Daoy (cell line): ENCODE results near the gene RXFP2. TPM values are rescaled to one million over a fixed set of nuclear protein-coding genes. Genes with fewer than 3 reads are reported as not detected.

Source experiments
- DNase-seq: peaks from one replicate; pipeline ENCODE4 v3.0.0-alpha.2; 2015; ENCODE audit warnings: low read depth
- total RNA-seq: library from RNA; depleted of rRNA; stranded (reverse); fragments of >200 nt; shearing (Covaris generic); gene quantifications from 2 replicates; pipeline ENCODE4 v1.2.3, GENCODE V29; 2014

Gene RXFP2
- total RNA-seq, 1 experiment from 2014 or later: not detected

DNA sequence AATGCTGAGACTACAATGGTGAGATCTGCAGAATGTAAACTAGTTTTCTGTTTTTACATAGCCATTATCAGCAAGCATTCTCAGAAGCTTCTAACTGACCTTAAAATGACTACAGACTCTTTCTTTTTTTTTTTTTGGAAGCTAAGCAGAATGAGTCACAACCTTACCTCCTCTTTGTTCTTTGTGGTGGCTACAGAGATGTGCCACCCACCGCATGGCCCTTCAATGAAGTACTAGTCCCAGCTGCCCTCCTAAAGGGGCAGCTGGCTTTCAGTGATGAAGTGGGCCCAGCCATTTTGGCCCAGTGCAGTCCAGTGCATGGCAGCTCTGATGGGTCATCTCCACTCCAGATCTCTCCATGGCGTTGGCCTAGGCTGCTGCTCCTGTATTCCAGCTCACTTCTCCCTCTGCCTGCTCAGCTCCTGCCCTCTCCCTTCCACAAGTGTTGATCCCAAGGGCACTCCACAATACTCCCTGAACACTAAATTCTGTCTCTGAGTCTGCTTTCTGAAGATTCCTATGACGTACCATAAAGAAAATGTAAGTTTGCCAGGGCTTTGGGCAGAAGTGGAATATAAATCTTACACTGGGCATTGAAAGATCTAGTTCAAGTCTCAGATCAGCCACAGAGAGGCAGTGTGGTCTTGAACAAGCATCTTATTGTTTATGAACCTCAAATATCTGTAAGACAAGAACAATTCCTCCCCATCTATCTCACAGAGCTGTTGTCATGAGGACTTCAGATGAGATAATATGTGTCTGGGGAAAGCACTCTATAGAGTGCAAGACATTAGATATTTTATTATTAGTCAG lies 85.6 kb downstream of the RXFP2 start:
- peak; percentile 13 for DNase-seq

DNA sequence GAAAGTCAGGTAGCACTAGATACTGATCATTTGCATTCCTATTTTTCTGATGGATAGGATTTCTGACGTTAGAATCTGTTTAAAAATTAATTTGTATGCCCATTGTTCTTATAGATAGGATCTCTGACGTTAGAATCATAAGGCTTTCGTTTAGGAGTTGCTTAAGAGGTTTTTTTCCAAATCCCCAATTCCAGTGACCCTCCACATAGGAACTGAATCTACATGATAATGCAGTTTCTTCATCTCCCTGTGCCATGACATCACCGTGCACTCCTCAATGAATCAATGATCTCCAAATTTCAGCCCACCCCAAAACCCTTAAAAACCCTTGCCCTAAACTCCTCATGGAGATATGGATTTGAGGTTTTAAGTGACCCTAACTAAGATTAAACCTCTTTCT lies 87.2 kb downstream of the RXFP2 start:
- DNase-seq: no peak

DNA sequence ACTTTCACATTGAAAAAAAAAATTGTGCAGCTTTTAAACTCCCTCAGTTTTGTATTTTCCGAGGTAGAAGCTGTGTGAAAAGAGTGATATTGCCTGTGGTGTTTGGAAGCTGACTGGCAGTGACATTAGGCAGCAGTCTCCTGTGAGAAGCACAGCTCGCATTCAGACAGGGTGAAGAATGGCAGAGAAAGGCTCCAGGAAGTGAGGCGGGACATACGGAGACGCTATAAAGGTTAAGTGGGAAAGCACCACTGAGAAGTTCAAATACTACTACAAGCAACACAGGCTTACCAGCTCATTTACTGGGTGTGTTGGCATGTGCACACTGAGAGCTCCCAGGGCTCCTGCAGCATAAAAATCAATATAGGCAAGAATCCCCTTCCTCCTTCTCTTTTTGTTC lies 88.4 kb downstream of the RXFP2 start:
- no peak for DNase-seq

DNA sequence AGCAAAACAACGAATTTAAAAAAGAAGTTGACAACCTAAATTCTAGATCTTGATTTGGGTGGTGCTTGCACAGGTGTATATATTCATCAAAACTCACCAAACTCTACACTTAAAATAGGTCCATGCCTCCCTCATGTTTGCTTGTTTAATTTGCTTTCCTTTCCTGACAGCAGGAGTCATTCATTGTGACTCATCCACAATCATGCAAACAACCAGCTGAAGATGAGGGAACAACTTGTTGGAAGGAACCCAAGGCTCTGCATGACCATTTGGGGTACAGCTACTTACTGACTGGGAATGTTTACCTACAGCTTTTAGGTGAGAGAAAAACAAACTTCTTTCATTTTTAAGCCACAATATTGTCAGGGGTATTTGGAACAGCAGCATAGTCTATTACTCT lies 96.6 kb downstream of the RXFP2 start:
- DNase-seq: peak; percentile 56

DNA sequence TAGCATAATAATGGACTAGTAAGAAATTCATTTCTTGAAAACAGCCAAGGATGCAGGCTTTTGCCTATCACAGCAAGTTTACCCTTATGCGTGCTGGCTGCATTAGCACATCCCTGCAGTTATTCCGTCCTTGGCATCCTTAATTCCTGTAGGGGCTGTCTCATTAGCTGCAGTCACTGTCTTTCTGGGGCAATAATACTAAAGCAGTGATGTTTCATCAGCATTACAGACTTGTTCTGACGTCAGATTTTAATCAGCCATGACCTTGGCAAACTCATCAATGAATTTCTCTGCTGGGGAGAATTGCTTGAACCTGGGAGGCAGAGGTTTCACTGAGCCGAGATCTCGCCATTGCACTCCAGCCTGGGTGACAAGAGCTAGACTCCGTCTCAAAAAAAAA lies 103.7 kb downstream of the RXFP2 start:
- no peak for DNase-seq

DNA sequence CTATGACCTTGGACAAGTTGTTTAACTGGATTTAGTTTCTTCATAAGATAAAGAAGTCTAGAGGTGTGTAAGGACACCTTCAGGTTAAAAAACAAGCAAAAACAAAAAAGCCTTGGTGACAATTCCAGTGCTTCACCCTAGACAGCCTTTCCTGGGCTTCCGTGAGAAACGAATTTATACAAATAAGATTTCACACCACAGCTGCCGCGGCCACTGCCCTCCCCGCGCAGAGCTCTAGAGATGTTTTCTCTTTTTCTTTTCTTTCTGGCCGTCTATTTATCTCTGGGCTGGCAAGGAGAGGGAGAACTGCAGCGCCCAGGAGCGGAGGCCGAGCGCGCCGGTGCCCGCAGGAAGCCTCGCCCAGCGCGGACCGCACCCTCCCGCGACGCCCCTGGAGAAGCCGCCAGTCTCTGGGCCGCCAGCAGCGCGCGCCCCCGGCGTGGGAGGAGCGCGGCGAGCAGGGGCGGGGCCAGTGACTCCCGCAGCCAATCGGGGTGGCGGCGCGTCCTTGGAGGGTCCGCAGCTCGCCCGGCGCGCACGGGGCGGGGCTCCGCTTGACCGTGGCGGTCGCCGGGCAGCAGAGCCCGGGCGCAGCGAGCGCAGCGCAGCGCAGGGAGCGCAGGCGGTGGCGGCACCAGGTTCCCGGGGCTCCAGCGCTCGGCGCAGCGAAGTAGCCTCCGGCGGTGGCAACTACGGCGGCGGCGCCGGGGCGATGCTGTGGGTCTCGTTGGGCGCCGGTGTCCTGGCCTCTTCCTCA lies 107.0 kb downstream of the RXFP2 start:
- DNase-seq: peak; percentile 94

DNA sequence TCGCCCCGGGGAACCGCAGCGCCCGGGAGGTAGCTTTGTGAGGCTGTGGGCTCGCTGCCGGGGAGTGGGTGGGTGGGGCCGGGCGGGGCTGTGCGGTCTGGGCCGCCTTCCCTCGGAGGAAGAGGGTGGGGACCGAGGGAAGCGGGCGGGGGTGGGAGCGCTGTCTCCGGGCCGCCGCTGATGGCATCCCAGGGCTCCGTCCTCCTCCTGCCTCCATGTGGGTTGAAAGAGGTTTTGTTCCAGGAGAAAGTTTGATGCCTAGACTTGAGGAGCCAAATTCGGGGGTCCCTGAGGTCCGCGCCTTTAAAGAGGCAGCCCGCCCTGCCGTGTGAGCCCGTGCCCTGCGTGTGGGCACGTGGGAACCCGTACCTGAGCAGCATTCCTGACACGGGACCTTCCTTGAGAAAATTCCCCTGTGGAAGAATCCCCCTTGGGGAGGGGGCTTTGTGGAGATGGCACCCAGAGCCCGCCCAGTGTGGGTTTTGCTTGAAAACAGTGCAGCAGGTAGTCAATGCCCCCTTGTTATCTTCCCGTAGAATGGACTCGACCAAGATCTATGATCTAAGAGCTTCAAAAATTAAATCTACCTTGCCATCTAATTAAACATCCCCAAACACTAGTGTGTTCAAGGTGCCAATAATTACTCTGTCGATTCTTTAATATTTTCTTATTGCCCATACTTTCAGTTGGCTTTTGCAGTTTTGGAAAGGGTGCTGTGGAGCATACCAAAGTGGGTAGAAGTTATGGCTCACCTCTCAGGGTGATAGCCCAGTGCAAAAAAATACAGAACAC lies 107.8 kb downstream of the RXFP2 start:
- peak; percentile 32 for DNase-seq

DNA sequence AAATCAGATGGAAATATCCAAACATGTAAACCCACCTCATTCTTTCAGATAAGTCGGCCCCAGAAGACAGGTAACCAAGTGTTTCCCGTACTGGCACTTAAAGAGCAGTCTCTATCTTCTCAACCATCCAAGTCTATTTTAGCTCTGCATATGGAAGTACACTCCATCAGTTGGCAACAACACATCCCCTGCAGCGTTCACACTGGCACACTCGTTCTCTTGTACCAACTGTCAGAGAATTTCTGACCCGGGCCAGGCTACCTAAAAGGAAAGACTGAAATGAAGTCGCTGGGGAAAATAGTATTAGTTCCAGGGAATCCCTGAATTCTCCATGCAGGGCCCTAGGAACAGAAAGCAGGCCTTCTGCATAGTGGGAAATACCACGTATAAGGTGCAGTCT lies 109.3 kb downstream of the RXFP2 start:
- DNase-seq: no peak

DNA sequence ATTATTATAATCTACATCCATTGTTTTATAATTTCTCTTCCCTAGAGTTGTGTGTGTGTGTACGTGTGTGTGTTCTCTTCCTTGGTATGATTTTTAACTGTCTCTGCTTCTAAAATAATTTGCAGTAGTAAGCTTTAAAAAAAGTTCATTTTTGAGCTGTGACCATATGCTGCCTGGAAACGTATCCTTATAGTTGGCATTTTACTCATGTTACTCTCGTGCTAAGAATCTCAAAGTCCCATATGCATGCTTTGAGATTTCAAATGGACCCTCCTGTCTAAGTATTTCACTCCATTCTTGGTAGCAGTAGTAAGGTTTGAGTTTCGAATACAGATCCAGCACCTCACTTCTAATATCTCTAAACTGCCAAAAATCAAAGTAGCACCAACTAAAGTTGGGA lies 109.9 kb downstream of the RXFP2 start:
- no peak for DNase-seq

DNA sequence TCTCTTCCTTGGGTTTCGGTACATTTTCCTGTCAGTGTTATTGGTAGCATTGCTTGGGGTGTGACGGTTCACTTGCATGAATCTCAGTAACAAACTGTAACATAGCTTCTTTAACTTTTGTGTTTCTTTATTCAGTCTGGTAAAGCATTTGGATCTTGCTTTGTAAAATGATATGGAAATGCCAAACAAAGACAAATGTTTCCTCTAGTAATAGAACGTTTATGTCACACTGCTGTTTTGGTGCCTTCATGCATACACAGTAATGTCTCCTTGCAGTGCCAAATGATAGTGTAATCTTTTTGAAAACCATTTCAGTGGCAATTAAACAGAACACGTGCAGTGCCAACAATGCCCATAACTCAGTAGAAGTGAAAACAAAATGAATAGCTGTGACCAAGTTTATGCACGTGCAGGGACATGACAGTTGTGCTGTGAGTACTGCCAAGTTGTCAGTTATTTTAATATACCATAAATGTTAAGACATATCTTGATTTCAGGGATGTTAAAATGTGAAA lies 110.8 kb downstream of the RXFP2 start:
- DNase-seq: no peak

DNA sequence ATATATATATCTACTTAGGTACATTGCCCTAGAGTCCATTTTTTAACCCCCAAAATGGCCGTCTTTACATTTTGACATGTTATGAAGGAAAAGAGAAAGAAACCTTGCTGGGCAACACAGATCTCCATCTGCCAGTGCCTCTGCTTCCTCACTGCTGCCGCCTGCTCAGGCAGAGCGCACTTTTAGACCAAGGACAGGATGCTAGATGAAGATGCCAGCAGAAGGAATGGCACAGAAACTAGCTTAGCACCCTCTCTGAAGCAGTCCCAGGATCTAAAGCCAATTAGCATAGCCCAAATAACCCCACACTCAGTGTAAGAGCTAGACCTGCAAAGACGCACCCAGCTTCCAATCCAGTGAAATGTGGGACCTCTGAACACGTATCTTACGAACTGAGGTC lies 111.9 kb downstream of the RXFP2 start:
- DNase-seq: no peak
